HG03520 (cell line): ENCODE measurements around the gene UPK3B.
"Not testable (repeated sequence)": the region's sequence is repeated elsewhere in the genome, so short reads cannot be mapped to it uniquely, and the experiment has no call there.

Source experiments
- ATAC-seq: cut with Tn5 transposase; IDR thresholded peaks from one replicate; pipeline ENCODE4 v1.9.1; 2021; ENCODE audit warnings: mild to moderate bottlenecking, moderate library complexity; ENCODE audit not compliant: unreplicated experiment

UPK3B gene

DNA sequence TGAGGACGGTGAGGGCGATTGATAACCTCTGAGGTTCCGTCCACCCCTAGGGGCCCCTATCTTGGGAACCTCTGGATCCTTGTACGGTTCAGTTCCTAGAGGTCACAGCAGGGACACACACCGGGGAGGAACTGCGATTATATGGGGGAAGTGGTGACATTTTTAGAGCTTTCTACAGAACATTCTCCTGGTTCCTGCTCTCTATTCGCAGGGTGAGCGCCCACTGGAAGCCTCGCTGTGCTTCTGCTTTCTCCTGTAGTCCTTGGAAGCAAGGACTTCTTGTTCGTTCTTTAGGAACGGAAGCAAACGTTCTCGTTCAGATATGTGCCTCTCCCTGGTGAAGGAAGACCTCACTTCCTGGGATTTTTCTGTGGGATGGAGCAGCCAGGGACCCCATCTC lies 22.4 kb upstream of the UPK3B start:
- ATAC-seq, result not testable (repeated sequence)

DNA sequence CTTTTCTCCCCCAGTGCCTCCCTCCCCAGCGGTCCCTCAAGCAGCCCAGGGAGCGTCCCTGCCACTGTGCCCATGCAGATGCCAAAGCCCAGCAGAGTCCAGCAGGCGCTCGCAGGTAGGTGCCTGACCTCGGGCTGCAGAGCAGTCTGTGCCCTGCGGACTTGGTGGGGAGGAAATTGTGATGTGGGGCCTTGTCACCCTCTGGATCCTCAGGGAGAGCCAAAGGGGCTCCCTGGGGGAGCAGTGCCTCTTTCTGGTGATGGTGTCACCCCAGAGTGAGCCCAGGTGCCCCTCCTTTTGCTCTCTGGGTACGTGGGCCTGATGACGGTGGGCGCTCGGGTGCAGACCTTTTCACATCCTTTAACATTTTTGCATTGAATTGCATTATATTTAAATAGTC lies 18.2 kb upstream of the UPK3B start:
- not testable (repeated sequence) for ATAC-seq

DNA sequence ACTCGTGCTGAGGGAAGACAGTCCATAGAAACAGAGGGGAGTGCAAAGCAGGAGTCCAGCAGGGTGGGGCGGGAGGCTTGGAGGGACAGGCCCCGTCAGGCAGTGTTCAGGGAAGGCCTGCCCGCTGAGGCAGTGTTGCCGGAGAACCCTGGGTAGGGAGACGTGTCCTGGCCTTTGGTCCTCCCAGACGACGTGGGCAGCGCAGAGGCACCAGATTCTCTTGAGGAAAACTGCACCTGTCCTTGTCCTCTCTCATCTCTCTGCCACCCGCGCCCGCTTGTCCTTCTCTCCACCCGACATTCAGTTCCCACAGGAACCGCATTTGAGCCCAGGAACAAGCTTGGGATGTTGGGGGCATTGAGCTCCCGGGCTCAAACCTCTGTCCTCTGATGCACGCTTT lies 14.6 kb upstream of the UPK3B start:
- not testable (repeated sequence) for ATAC-seq

DNA sequence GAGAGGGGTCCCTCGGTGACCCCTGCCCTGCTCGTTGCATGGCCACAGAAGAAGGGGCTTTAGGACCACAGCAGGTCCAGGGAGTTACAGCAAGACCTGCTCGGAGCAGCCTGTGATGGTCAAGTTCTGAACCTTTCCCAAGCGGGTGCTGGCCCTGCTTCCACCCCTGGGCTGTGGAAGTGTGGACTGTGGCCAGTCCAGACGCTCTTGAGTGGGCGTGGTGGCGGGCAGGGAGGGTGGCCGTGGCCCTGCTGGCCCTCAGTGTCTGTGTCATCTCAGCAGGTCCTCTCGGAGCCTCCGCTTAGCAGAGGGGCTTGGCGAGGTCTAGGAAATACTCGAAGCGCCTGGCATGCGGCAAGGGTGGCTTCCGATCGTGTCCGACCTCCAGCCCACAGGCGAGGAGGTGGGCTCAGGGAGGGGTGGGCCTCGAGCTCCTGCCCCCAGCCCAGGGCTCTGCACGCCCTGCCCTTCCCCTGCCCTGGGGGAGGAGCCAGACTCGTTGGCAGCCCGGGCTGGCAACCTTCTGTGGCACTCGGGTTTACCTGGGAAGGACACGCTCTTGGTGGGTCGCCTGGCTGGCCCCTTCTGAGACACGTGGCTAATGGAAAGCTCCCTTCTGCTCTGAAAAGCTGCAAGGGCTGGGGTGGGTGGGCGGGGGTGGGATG lies 12.3 kb upstream of the UPK3B start:
- not testable (repeated sequence) for ATAC-seq

DNA sequence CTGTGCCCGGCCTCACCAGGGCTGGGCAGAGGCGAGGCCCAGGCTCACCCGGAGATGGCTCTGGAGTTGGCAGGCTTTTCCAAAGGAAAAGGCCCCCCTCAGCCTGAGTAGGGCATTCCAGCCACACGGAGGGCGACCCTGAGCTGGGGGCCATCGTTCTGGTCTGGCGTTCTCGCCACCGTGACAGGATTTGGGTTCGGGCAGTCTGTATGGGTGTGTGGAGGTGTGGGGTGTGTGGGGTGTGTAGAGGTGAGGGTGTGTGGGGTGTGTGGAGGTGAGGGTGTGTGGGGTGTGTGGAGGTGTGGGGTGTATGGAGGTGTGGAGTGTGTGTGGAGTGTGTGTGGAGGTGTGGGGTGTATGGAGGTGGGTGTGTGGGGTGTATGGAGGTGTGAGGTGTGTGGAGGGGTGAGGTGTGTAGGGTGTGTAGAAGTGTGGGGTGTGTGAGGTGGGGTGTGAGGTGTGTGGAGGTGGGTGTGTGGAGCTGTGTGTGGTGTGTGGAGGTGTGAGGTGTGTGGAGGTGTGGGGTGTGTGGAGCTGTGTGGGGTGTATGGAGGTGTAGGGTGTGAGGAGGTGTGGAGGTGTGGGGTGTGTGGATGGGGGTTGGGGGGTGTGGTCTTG lies 11.7 kb upstream of the UPK3B start:
- ATAC-seq, result not testable (repeated sequence)

DNA sequence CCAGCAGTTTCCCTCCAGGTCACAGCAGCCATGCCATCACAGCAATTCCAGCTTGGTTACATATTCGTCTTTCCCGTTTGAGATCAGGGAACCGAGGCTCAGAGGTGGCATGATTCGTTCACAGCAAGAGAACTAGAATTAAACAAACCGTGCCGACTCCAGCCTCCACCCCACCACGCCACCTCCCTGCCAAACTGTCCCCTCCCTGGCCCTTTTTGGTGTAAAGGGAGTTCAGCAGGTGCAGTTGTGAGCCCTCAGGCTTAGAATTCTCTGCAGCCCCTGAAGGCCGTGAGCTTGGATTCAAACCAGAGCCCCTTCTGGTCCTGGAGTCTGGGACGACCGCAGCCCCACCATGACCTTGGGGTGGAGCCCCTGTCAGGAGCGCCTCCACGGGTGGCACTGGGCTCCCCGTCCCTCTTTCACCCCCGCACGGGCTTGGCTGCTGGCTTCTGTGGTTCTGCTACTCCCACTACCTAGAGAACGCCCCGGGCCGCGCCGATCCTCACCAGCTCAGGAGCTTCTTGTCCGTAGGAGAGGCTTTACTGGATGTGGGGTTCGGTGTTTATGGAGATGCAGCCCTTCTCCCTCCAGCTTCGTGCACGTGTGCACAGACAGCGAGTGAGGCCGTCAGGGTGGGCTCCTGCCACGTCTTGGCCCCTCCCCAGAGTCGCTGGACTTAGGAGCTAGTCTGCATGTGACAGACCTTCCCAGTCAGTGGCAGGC lies 11.0 kb upstream of the UPK3B start:
- ATAC-seq, result not testable (repeated sequence)

DNA sequence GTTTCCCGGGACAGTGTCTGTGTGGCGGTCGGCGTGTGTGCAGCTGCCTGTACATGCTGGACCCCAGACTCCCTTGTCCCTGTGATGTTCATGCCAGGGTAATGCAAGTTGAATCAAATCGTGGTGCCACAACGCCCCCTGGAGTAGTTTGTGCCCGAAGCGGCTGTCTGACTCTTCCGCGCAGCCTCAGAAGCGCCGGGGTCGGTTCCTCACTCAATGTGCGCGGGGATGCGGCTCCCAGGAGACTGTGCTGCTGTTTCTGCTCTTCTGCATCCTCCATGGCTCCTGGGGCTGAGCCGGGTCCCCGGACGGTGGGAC lies 10.5 kb upstream of the UPK3B start:
- not testable (repeated sequence) for ATAC-seq

DNA sequence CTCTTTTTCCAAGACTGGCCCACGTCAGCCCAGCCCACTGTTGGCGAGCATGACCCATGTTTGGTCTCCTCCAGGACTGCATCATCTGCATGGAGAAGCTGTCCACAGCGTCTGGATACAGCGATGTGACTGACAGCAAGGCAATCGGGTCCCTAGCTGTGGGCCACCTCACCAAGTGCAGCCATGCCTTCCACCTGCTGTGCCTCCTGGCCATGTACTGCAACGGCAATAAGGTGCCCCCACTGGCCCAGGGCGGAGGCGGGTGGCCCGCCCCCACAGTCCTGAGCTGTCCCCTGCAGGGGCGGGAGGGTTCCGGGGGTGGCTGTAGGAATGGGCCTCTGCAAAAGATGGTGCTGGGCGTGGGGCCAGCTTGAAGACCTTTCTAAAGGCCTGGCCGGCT lies 8.1 kb upstream of the UPK3B start:
- not testable (repeated sequence) for ATAC-seq

DNA sequence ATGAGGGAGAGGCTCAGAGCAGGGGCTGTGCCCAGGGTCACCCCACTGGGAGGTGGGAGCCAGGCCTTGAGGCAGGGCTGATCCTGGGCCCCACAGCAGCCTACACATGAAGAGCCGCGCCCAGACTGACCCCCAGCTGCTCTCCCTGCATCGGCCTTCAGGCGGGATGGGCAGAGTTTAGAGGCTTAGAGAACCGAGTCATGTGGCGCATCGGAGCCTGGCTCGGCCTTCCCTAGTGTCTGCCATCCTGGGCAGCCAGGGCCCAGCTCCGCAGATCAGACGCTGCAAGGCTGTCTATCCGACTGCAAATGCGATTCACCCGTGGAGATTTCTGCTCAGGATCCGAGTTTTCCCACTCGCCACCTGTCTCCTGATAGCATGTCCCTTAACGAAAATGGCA lies 7.5 kb upstream of the UPK3B start:
- not testable (repeated sequence) for ATAC-seq

DNA sequence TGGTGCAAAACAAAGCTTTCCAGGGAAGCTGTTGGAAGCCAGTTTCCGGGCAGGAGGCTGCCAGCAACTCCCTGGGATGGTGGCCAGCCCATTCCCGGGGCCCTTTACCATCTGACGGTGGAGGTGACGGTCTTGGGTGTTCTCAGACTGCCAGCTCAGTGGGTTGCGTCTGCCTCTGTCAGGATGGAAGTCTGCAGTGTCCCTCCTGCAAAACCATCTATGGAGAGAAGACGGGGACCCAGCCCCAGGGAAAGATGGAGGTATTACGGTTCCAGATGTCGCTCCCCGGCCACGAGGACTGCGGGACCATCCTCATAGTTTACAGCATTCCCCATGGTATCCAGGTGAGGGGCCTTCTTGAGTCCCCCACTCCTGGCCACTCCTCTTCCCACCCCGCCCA lies 7.1 kb upstream of the UPK3B start:
- not testable (repeated sequence) for ATAC-seq

DNA sequence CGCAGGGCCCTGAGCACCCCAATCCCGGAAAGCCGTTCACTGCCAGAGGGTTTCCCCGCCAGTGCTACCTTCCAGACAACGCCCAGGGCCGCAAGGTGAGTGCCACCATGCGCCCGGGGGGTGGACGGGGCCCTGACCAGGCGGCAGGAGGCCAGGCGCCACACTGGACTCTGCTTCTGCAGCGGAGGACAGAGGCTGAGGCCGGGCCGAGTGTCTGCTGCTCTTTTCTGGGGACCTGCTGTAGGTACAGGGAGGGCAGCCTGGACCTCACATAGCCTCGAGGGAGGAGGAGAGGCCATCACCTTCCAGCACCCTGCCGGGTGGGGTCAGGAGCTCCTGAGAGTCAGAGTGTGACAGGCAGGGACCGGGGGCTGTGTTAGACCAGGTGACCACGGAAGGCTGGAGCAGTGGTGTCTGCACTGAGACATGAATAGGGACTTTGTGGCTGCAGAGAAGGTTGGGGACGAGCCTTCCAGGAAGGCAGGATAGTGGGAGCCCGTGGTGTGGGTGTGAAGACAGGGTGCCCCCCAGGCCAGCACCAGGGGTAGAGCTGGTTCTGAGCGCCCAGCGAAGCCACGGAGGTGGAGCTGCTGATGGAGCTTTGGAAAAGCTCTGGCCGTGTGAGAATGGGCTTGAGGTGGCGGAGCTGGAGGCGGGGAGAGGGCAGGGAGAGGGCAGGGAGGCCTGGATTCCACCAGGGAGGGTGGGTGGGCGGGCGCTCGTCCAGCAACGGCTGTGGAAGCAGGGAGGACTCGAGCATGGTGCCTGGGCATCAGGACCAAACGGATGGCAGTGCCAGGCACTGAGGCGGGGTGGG lies 5.8 kb upstream of the UPK3B start:
- not testable (repeated sequence) for ATAC-seq

DNA sequence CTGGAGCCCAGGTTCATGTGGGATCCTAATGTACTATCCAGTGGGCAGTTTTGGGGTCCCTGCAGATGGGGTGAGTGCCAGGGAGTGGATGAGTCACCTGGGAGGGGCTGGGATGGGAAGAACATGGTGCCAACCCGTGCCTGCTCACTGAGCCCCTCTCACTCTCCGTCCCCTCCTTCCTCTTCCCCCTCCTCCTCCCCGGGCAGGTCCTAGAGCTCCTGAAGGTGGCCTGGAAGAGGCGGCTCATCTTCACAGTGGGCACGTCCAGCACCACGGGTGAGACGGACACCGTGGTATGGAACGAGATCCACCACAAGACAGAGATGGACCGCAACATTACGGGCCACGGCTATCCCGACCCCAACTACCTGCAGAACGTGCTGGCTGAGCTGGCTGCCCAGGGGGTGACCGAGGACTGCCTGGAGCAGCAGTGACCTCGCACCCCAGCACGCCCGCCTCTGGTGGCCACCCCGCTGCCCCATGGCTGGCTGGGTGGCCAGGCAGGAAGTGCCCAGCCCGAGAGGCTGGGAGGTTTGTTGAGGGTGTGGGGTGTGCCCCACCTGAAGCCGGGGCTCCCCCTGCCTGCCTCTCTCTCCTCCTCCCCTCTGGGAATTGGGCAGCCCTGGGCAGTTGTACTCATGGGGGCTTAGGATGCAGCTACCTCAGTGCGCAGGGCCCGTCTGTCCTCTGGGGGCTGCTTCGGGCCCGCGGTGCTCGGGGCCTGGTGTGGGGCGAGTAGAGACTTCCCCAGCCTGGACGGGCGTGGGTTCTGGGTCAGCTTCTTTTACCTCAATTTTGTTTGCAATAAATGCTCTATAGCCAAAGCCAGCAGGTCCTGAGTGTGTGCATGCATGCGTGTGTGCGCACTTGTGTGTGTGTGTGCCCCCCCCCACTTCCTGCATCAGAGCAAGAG lies 4.9 kb upstream of the UPK3B start:
- ATAC-seq, result no peak

DNA sequence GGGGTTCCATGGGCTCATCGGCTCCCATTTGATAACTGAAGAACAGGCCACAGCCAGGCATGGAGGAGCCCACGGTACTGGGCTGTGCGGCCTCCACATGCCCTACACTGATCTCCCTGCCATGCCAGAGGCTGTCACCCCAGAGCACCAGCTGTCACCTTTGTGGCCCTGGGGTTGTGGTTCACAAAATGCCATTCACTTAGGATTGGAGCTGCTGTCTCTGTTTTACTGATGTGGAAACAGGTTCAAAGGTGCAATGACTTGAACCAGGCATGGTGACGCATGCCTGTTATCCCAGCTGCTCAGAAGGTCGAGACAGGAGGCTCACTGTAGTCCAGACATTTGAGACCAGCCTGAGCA lies 4.3 kb upstream of the UPK3B start:
- ATAC-seq, result no peak

DNA sequence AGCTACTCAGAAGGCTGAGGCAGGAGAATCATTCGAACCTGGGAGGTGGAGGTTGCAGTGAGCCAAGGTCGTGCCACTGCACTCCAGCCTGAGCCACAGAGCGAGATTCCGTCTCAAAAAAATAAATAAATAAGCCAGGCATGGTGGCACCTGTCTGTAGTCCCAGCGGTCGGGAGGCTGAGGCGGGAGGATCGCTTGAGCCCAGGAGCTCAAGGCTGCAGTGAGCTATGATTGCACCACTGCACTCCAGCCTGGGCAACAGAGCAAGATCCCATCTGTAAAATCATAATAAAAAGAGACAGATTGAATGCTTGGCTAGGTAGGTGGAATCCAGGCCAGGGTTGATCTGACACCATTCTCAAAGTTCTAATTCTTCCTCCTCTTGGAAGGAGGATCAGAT lies 3.7 kb upstream of the UPK3B start:
- ATAC-seq, result not testable (repeated sequence)

DNA sequence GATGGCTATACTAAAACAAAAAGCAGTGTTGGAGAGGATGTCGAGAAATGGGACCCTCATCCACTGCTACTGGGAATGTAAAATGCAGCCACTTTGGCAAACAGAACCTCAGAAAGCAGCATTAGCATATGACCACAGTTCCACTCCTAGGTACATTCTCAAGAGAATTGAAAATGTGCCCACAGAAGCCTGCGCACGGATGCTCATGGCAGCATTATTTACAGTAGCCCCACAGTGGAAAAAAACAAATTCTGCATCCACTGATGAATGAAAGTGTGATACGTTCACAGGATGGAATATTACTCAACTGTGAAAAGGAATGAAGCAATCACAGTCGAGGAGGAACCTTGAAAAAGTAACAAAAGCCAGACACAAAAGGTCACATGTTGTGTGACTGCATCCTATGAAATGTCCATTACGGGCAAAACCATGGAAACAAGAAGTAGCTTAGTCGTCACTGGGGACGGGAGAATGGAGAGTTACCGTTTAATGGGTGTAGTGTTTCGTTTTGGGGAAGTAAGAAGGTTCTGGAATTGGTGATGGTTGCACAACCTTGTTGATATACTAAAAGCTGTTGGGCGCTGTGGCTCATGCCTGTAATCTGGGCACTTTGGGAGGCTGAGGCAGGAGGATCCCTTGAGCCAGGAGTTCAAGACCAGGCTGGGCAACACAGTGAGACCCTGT lies 2.5 kb upstream of the UPK3B start:
- no peak for ATAC-seq

DNA sequence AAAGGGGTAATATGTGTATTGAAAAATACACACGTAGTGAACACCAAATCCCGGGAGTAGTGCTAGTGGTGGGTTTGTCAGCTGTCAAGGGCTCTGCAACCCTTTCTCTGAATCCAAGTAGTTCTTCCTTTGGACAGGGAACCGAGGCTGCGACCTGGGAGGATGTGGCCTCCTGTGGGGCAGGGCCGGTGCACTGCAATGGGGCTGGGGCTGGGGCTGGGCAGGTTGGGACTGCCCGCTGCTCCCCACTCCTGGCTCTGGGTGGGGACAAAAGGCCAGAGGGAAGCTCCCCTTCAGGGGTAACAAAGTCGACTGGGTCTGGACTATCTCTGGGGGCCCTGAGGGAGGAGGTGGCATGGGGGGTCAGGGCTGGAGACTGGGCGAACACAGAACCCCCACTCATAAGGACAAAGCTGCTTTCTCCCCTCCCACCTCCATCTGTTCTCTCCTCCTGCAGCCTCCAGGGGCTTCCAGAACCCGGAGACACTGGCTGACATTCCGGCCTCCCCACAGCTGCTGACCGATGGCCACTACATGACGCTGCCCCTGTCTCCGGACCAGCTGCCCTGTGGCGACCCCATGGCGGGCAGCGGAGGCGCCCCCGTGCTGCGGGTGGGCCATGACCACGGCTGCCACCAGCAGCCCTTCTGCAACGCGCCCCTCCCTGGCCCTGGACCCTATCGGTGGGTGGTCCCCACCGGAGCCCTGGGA lies 1.0 kb downstream of the UPK3B start:
- ATAC-seq, result not testable (repeated sequence)

DNA sequence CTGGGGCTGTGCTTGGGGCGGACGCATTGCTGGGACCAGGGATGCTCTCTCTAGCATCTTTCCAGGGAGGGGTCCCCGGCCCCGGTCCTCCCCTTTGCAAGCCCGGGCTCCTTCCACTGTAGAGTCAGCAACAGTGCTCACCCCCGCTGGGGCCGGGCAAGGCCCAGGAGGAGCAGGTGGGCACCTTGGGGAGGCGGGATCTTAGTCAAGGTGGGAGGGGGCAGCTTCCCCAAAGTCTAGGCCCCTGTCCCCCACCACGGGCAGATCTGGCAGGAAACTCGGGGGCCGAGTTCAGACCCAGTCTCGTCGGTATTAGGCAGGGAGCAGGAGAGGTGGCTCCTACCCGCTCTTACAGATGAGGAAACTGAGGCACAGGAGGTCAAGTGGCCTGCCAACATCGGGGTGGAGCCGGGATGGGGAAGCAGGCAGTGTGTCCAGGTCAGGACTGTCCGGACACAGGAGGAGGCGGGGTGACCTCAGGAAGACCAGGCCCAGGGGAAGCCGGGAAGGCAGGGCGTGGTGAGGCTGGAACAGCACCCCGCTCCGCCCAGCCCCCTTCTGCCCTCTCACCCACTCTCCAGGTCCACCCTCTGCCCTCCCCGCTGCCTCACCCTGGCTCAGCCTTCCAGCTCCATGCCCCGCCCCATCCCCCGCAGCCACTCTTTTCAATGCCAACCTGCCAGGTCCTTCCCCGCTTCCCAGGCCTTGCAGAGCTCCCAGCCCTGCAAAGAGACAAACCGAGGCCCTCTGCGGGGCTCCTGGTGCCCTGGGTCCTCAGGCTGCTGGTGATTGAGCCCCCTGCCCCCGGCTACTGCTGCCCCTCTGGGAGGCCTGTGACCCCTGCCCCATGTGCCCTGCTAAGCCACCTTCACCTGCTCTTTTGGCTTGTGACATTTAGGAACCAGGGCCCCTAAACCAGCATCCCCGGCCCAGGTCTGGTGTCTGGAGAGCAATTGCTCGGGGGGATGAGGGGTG lies 1.8 kb downstream of the UPK3B start:
- not testable (repeated sequence) for ATAC-seq
